ENCODE measurements around the gene NTM.

GRCh38 chr11:131910523-131911387 is 540.3 kb downstream of the NTM start:
- TF ChIP-seq SPI1 (IDR thresholded peaks at IDR 0.05; ENCODE audit: low read depth, low read length), result no peak
- TF ChIP-seq POLR2AphosphoS5 (IDR thresholded peaks at IDR 0.05; ENCODE audit: low read depth, low read length), result no peak
- TF ChIP-seq POU2F2 (IDR thresholded peaks at IDR 0.05; ENCODE audit: low read depth, low read length), result no peak
- TF ChIP-seq POLR2A (IDR thresholded peaks at IDR 0.05; ENCODE audit: low read depth, low read length), result no peak
- TF ChIP-seq TAF1 (IDR thresholded peaks at IDR 0.05; ENCODE audit: low read depth, low read length), result no peak
- no peak for TF ChIP-seq PAX5 (IDR thresholded peaks at IDR 0.05; ENCODE audit: insufficient read depth, low read length, severe bottlenecking)

Measured in GM12891 (cell line).